Left ventricle myocardium inferior (tissue), 1 donor: ENCODE results near the gene HS3ST4. TPM values are rescaled to one million over a fixed set of nuclear protein-coding genes. Genes with fewer than 3 reads are reported as not detected.

ENCODE experiments used
- DNase-seq: peaks from one replicate; pipeline ENCODE4 v3.0.0-alpha.2; 2020
- H3K27ac ChIP-seq: fragments of 200-600 bp; replicated peaks from 2 replicates; pipeline ENCODE4 v1.8.0; 2021
- H3K27me3 ChIP-seq: fragments of 200-600 bp; 2 replicates; pipeline ENCODE4 v1.8.0; 2021; ENCODE audit warnings: low read depth
- H3K36me3 ChIP-seq: fragments of 200-600 bp; 2 replicates; pipeline ENCODE4 v1.8.0; 2021
- H3K4me1 ChIP-seq: fragments of 200-600 bp; 2 replicates; pipeline ENCODE4 v1.8.0; 2021
- H3K4me3 ChIP-seq: fragments of 200-600 bp; 2 replicates; pipeline ENCODE4 v1.8.0; 2021; ENCODE audit warnings: mild to moderate bottlenecking, moderate library complexity
- H3K9me3 ChIP-seq: fragments of 200-600 bp; replicated peaks from 2 replicates; pipeline ENCODE4 v1.8.0; 2021
- intact Hi-C: fragments of 100-400 bp; cut with micrococcal nuclease; formaldehyde crosslinking; loops from one replicate; pipeline ENCODE4 v1.11.0; 2022
- total RNA-seq: library from RNA; stranded (reverse); fragmentation: NEBNext Ultra II Directional; extraction: Animal tissue kit (Norgen Biotek cat#: 25700); gene quantifications from one replicate; pipeline ENCODE4 v1.2.1, GENCODE V29; 2021
- TF ChIP-seq, protein P1 (sequence below): fragments of 200-600 bp; IDR thresholded peaks from 2 replicates; pipeline ENCODE4 v1.8.0; 2021; ENCODE audit warnings: antibody characterized with exemption, mild to moderate bottlenecking, borderline replicate concordance
- donor health status: DM: no; HTN: yes; CAD: no; lungs with severe emphysema.

Gene HS3ST4
- total RNA-seq, 1 donor from 2014 or later = not detected

DNA sequence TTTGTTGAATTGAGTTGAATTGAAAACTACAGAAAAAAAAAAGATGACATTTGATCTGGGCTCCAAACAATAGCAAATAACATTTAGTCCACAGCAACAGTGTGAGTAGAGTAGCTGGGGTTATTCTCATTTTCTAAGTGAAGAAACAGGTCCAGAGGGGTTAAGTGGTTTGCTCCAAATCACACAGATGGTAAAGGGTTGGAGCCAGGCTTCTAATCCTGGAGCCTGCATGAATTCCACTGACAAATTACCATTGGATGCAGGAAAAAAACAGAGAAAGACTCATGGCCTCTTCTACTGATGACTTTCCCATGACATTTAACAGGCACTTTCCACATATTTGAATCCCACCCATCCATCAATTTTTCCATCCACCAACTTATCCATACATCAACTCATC lies 182.4 kb downstream of the HS3ST4 start:
- TF ChIP-seq, protein P1, sequence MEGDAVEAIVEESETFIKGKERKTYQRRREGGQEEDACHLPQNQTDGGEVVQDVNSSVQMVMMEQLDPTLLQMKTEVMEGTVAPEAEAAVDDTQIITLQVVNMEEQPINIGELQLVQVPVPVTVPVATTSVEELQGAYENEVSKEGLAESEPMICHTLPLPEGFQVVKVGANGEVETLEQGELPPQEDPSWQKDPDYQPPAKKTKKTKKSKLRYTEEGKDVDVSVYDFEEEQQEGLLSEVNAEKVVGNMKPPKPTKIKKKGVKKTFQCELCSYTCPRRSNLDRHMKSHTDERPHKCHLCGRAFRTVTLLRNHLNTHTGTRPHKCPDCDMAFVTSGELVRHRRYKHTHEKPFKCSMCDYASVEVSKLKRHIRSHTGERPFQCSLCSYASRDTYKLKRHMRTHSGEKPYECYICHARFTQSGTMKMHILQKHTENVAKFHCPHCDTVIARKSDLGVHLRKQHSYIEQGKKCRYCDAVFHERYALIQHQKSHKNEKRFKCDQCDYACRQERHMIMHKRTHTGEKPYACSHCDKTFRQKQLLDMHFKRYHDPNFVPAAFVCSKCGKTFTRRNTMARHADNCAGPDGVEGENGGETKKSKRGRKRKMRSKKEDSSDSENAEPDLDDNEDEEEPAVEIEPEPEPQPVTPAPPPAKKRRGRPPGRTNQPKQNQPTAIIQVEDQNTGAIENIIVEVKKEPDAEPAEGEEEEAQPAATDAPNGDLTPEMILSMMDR = no peak
- intact Hi-C loops = no loop called here

DNA sequence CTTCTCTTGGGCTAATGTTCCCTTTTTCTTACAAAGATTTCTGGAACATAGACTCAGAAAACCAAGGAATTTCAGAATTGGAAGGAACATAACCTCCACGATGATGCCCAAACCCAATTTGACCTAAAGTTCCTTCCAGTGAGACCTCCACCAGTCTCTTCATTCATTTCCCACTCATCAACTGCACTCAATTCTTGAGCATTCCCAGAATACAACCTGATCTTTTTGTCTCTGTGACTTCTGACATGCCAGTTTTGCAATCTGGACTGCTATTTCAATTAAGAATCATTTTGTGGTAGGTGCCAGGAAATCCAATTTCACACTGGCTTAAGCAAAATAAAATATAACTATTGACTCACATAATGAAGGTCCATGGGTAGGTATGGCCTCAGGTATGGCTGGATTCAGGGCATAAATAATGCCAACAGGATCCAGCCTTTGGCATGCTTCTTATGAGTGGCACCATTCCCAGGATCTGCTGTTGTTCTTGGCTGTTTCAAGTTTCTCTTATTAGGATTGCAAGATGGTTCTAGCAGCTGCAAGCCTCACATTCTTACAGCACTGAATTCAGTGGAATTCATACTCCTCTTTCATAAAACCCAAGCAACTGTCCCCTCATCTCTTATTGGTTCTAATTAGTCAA lies 184.3 kb downstream of the HS3ST4 start:
- no peak overlapping the region for H3K4me3 ChIP-seq
- TF ChIP-seq, protein P1 = no peak
- peaks cover 8% of the 10 kb centered on the region for H3K27me3 ChIP-seq
- H3K36me3 ChIP-seq = no peaks in the 10 kb centered on the region
- H3K27ac ChIP-seq = no peak overlapping the region
- no peaks in the 10 kb centered on the region for H3K9me3 ChIP-seq
- H3K4me1 ChIP-seq = no peaks in the 10 kb centered on the region
- no peak for DNase-seq
- intact Hi-C loops = no loop called here

More for the DNA sequence above, 182.4 kb downstream of the HS3ST4 start:
- no peaks in the 10 kb centered on the region for H3K36me3 ChIP-seq
- no peak overlapping the region for H3K27ac ChIP-seq
- H3K9me3 ChIP-seq = no peaks in the 10 kb centered on the region
- no peaks in the 10 kb centered on the region for H3K4me1 ChIP-seq
- H3K4me3 ChIP-seq = no peak overlapping the region
- no peak for DNase-seq
- H3K27me3 ChIP-seq = peaks cover 8% of the 10 kb centered on the region

DNA sequence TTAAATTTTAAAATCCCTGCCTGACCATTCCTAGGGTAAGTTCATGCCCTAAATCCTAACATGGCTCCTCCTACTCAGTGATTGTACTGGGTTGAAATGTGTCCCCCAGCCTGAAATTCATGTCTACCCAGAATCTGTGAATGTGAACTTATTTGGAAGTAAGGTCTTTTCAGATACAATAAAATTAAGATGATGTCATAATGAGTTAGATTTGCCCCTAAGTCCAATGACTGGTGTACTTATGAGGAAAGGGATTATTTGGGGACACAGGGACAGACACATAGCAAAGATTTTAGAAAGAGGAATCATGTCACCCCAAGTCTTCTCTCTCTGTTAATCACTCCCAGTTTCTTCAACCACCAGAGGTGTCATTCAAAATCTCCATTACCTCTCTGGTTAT lies 185.3 kb downstream of the HS3ST4 start:
- intact Hi-C loops = no loop called here
- no peak overlapping the region for H3K4me3 ChIP-seq
- TF ChIP-seq, protein P1 = no peak
- no peaks in the 10 kb centered on the region for H3K4me1 ChIP-seq
- H3K27me3 ChIP-seq = peaks cover 8% of the 10 kb centered on the region
- no peak overlapping the region for H3K27ac ChIP-seq
- H3K36me3 ChIP-seq = no peaks in the 10 kb centered on the region
- DNase-seq = no peak
- no peaks in the 10 kb centered on the region for H3K9me3 ChIP-seq

DNA sequence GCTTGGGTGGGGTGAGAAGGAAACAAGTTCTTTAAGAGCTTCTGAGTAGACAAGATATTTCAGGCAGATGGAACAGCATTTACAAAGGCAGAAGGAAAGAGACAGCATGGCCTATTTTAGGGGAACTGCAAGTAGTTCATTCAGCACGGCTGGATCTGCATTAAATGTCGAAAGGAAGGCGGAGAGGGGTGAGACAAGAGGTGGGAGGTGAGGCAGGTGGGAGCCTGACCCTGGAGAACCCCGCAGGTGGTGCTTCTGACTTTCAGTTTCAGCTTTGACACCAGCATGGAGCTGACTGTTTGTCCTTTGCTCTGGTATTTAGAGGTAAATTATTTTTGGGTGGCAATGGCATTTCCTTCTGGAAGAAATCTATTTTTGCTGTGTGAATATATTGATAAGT lies 194.8 kb downstream of the HS3ST4 start:
- peaks cover 17% of the 10 kb centered on the region for H3K27me3 ChIP-seq
- intact Hi-C loops = no loop called here
- no peaks in the 10 kb centered on the region for H3K36me3 ChIP-seq
- H3K4me1 ChIP-seq = no peaks in the 10 kb centered on the region
- no peak overlapping the region for H3K27ac ChIP-seq
- TF ChIP-seq, protein P1 = no peak
- H3K4me3 ChIP-seq = no peak overlapping the region
- no peaks in the 10 kb centered on the region for H3K9me3 ChIP-seq
- no peak for DNase-seq

DNA sequence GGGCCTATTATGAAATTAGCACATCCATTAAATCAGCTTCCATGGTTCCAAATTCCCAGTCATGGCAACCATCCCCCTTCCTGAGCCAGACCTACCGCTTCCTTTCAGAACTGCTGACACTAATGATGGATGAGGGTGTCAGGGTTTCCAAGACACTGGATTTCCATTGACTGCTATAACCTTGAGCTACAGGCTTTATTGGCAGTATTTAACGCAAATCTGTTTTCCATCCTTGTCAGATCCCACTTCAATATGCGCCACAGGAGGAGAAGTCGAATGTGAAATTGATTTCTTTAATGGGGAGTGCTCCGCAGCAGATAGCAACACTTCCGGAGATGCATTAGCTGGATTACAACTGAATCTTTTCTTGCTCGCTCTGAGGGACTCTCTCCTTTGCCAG lies 197.1 kb downstream of the HS3ST4 start:
- no peak overlapping the region for H3K4me3 ChIP-seq
- TF ChIP-seq, protein P1 = no peak

More for the DNA sequence above, 197.1 kb downstream of the HS3ST4 start:
- Histone ChIP-seq H3K27me3 (peaks cover 23% of the 10 kb centered on the region), H3K27ac (no peak overlapping the region), H3K36me3 (no peaks in the 10 kb centered on the region), H3K4me1 (no peaks in the 10 kb centered on the region), H3K9me3 (no peaks in the 10 kb centered on the region)
- intact Hi-C loops = no loop called here
- no peak for DNase-seq
